Trophoblast cell (in vitro differentiated cells and primary cell): Measurements from ENCODE around the gene XRN2.

Source experiments
- DNase-seq, 2 donors: peaks; one replicate each; pipeline ENCODE4 v3.0.0-alpha.2; 2016
- H2AFZ ChIP-seq: 2 replicates; pipeline ENCODE4 v1.6.1; 2013; ENCODE audit warnings: low read length, moderate library complexity, mild to moderate bottlenecking; ENCODE audit not compliant: insufficient read depth, poor library complexity
- H2AK5ac ChIP-seq: 2 replicates; pipeline ENCODE4 v1.6.1; 2013; ENCODE audit warnings: mild to moderate bottlenecking, low read length
- H2BK120ac ChIP-seq: 2 replicates; pipeline ENCODE4 v1.6.1; 2013; ENCODE audit warnings: low read length, mild to moderate bottlenecking, moderate library complexity; ENCODE audit not compliant: insufficient read depth, poor library complexity
- H2BK12ac ChIP-seq: 2 replicates; pipeline ENCODE4 v1.6.1; 2013; ENCODE audit warnings: mild to moderate bottlenecking, low read length, moderate library complexity
- H2BK5ac ChIP-seq: 2 replicates; pipeline ENCODE4 v1.6.1; 2013; ENCODE audit warnings: low read length, low read depth, moderate library complexity, mild to moderate bottlenecking; ENCODE audit not compliant: poor library complexity
- H3K14ac ChIP-seq: 2 replicates; pipeline ENCODE4 v1.6.1; 2013; ENCODE audit warnings: mild to moderate bottlenecking, low read length
- H3K18ac ChIP-seq: 2 replicates; pipeline ENCODE4 v1.6.1; 2013; ENCODE audit warnings: mild to moderate bottlenecking, low read length
- H3K23ac ChIP-seq: 2 replicates; pipeline ENCODE4 v1.6.1; 2013; ENCODE audit warnings: low read length
- H3K27ac ChIP-seq: 2 replicates; pipeline ENCODE4 v1.5.1; 2013; ENCODE audit warnings: low read depth, mild to moderate bottlenecking, inconsistent platforms, low read length, moderate library complexity
- H3K27me3 ChIP-seq: 2 replicates; pipeline ENCODE4 v1.6.1; 2013; ENCODE audit warnings: inconsistent platforms, mild to moderate bottlenecking, low read length, moderate library complexity; ENCODE audit not compliant: insufficient read depth
- H3K36me3 ChIP-seq, 2 experiments: 1 replicate in 1 of 2; 2 replicates in 1 of 2; pipeline ENCODE4 v1.6.1; 2013; ENCODE audit warnings: low read length in 2 of 2, mild to moderate bottlenecking in 2 of 2, moderate library complexity in 1 of 2; ENCODE audit not compliant: insufficient read depth in 2 of 2, control insufficient read depth in 1 of 2
- H3K4ac ChIP-seq: 2 replicates; pipeline ENCODE4 v1.6.1; 2013; ENCODE audit warnings: low read depth, mild to moderate bottlenecking, low read length, moderate library complexity
- H3K4me1 ChIP-seq, 2 experiments: 1 replicate in 1 of 2; 2 replicates in 1 of 2; pipeline ENCODE4 v1.6.1; 2013; ENCODE audit warnings: low read length in 2 of 2, mild to moderate bottlenecking in 2 of 2, moderate library complexity in 1 of 2; ENCODE audit not compliant: insufficient read depth in 2 of 2, control insufficient read depth in 1 of 2
- H3K4me2 ChIP-seq: 2 replicates; pipeline ENCODE4 v1.6.1; 2013; ENCODE audit warnings: inconsistent platforms, mild to moderate bottlenecking, low read length, moderate library complexity
- H3K4me3 ChIP-seq: 2 replicates; pipeline ENCODE4 v1.5.1; 2013; ENCODE audit warnings: mild to moderate bottlenecking, low read depth, low read length, inconsistent platforms
- H3K79me1 ChIP-seq: one replicate; pipeline ENCODE4 v1.6.1; 2013; ENCODE audit warnings: low read length
- H3K79me2 ChIP-seq: 2 replicates; pipeline ENCODE4 v1.6.1; 2013; ENCODE audit warnings: low read length, mild to moderate bottlenecking; ENCODE audit not compliant: control insufficient read depth, insufficient read depth, poor library complexity
- H3K9ac ChIP-seq: 2 replicates; pipeline ENCODE4 v1.6.1; 2013; ENCODE audit warnings: mild to moderate bottlenecking, low read length
- H3K9me3 ChIP-seq: 2 replicates; pipeline ENCODE4 v1.6.1; 2013; ENCODE audit warnings: low read depth, mild to moderate bottlenecking, control low read depth, inconsistent platforms, low read length; ENCODE audit not compliant: insufficient read depth
- H4K12ac ChIP-seq: 2 replicates; pipeline ENCODE4 v1.6.1; 2013; ENCODE audit warnings: low read depth, mild to moderate bottlenecking, low read length, moderate library complexity
- H4K8ac ChIP-seq: 2 replicates; pipeline ENCODE4 v1.6.1; 2013; ENCODE audit warnings: low read depth, mild to moderate bottlenecking, low read length, moderate library complexity
- H4K91ac ChIP-seq: one replicate; pipeline ENCODE4 v1.6.1; 2013; ENCODE audit warnings: low read depth, mild to moderate bottlenecking, low read length, moderate library complexity
- WGBS: extraction: QIAGEN DNeasy Blood & Tissue Kit; methylation state at CpG from one replicate; pipeline ENCODE4 v1.1.7; 2013; ENCODE audit warnings: missing lambda C conversion rate; ENCODE audit not compliant: insufficient read length, insufficient coverage; ENCODE audit errors: extremely low coverage; 5-methylcytosine and 5-hydroxymethylcytosine counted together

The XRN2 gene

GRCh38 chr20:21326700-21327099, 23.6 kb downstream of the XRN2 start:
- H2AK5ac ChIP-seq, result no peak overlapping the region
- peaks cover 9% of the 10 kb centered on the region for H3K79me2 ChIP-seq
- peaks cover 2 to 4% of the 10 kb centered on the region in 2 experiments for H3K4me1 ChIP-seq
- no peak overlapping the region for H4K8ac ChIP-seq
- no peak overlapping the region for H2BK5ac ChIP-seq
- no peak overlapping the region for H3K18ac ChIP-seq
- H3K4me3 ChIP-seq, result no peak overlapping the region
- no peak for DNase-seq
- H4K12ac ChIP-seq, result no peak overlapping the region
- no peaks in the 10 kb centered on the region for H3K9me3 ChIP-seq
- peaks cover 2% of the 10 kb centered on the region in 2 experiments for H3K36me3 ChIP-seq
- H3K27ac ChIP-seq, result no peak overlapping the region
- H3K23ac ChIP-seq, result no peak overlapping the region
- no peak overlapping the region for H4K91ac ChIP-seq
- H2BK12ac ChIP-seq, result no peak overlapping the region
- peak overlapping the region; percentile 15 for H3K4ac ChIP-seq
- H3K27me3 ChIP-seq, result no peaks in the 10 kb centered on the region
- no peak overlapping the region for H2BK120ac ChIP-seq
- no peaks in the 10 kb centered on the region for H3K79me1 ChIP-seq
- H3K9ac ChIP-seq, result no peak overlapping the region
- H2AFZ ChIP-seq, result no peak overlapping the region
- no peak overlapping the region for H3K4me2 ChIP-seq
- no CpG with 5 or more reads among the region's 1 CpG for WGBS
- H3K14ac ChIP-seq, result no peak overlapping the region

GRCh38 chr20:21336455-21337151, 33.5 kb downstream of the XRN2 start:
- H2BK5ac ChIP-seq, result no peak overlapping the region
- no peak for DNase-seq

GRCh38 chr20:21338291-21338690, 35.2 kb downstream of the XRN2 start:
- no peaks in the 10 kb centered on the region for H3K4me1 ChIP-seq
- H3K79me2 ChIP-seq, result no peaks in the 10 kb centered on the region
- H2BK120ac ChIP-seq, result no peak overlapping the region
- H3K79me1 ChIP-seq, result no peaks in the 10 kb centered on the region
- H4K91ac ChIP-seq, result no peak overlapping the region
- H3K4me2 ChIP-seq, result no peak overlapping the region
- H3K27ac ChIP-seq, result no peak overlapping the region
- no peak for DNase-seq
- H3K36me3 ChIP-seq, result peaks cover 6 to 31% of the 10 kb centered on the region in 2 experiments
- WGBS, result no CpG with 5 or more reads among the region's 4 CpGs
- no peak overlapping the region for H2BK12ac ChIP-seq
- no peak overlapping the region for H4K8ac ChIP-seq
- no peak overlapping the region for H4K12ac ChIP-seq
- no peak overlapping the region for H3K18ac ChIP-seq
- no peak overlapping the region for H3K4ac ChIP-seq
- no peak overlapping the region for H3K4me3 ChIP-seq
- no peak overlapping the region for H2BK5ac ChIP-seq
- H2AFZ ChIP-seq, result no peak overlapping the region
- H2AK5ac ChIP-seq, result no peak overlapping the region
- no peak overlapping the region for H3K23ac ChIP-seq
- H3K9me3 ChIP-seq, result no peaks in the 10 kb centered on the region
- H3K9ac ChIP-seq, result no peak overlapping the region
- no peak overlapping the region for H3K14ac ChIP-seq
- H3K27me3 ChIP-seq, result no peaks in the 10 kb centered on the region

More at GRCh38 chr20:21336455-21337151, 33.5 kb downstream of the XRN2 start:
- Histone ChIP-seq H3K4me2 (no peak overlapping the region), H3K18ac (no peak overlapping the region), H2AK5ac (no peak overlapping the region), H3K23ac (no peak overlapping the region), H2BK12ac (no peak overlapping the region), H3K4me3 (no peak overlapping the region), H2AFZ (no peak overlapping the region), H3K27me3 (no peaks in the 10 kb centered on the region), H3K79me2 (no peaks in the 10 kb centered on the region), H3K9ac (no peak overlapping the region), H4K12ac (no peak overlapping the region), H4K91ac (no peak overlapping the region), H2BK120ac (no peak overlapping the region), H3K79me1 (no peaks in the 10 kb centered on the region), H3K4me1 (no peaks in the 10 kb centered on the region), H3K9me3 (no peaks in the 10 kb centered on the region), H3K4ac (no peak overlapping the region), H4K8ac (no peak overlapping the region), H3K27ac (no peak overlapping the region), H3K14ac (no peak overlapping the region), H3K36me3 (peaks cover 6 to 29% of the 10 kb centered on the region in 2 experiments)
- WGBS, result no CpG with 5 or more reads among the region's 2 CpGs

- Histone ChIP-seq H4K91ac (no peak overlapping the region), H3K9ac (no peak overlapping the region), H3K9me3 (no peaks in the 10 kb centered on the region), H2BK120ac (no peak overlapping the region), H3K14ac (no peak overlapping the region), H3K4me1 (no peaks in the 10 kb centered on the region), H2BK12ac (no peak overlapping the region), H3K79me2 (no peaks in the 10 kb centered on the region), H2BK5ac (no peak overlapping the region), H4K8ac (no peak overlapping the region), H3K23ac (no peak overlapping the region), H2AFZ (no peak overlapping the region), H3K36me3 (peaks cover 6 to 28% of the 10 kb centered on the region in 2 experiments), H4K12ac (no peak overlapping the region), H3K18ac (no peak overlapping the region), H3K4me3 (no peak overlapping the region), H3K4ac (no peak overlapping the region), H2AK5ac (no peak overlapping the region), H3K27ac (no peak overlapping the region), H3K27me3 (no peaks in the 10 kb centered on the region), H3K4me2 (no peak overlapping the region), H3K79me1 (no peaks in the 10 kb centered on the region)
- DNase-seq, result no peak
- no CpG with 5 or more reads among the region's 3 CpGs for WGBS
Measured at GRCh38 chr20:21339499-21339898, 36.4 kb downstream of the XRN2 start.
